Measurements from ENCODE around the gene TBC1D22A.

DNA sequence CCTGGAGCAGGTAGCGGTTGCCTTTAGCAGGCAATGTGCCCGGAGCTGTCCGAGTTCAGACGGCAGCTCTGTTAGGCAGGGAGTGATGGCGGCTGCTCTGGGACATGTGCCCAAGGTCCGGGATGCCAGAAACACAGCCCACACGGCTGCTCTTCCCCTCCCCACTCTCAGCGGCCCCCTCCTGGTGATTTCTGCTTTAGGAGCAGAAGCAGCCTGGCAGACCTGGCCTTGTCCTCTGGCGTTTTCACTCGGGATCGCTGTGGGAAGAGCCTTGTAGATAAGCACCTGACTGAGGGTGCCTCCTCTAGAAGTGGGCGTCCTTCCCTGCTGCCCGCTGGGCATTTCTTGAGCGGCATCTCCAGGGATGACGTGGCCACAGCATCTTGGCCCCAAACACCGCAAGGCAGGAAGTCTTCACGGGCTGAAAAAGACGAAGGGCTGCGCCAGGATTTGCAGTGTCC, 392.2 kb downstream of the TBC1D22A start:
- TF ChIP-seq, protein P1, sequence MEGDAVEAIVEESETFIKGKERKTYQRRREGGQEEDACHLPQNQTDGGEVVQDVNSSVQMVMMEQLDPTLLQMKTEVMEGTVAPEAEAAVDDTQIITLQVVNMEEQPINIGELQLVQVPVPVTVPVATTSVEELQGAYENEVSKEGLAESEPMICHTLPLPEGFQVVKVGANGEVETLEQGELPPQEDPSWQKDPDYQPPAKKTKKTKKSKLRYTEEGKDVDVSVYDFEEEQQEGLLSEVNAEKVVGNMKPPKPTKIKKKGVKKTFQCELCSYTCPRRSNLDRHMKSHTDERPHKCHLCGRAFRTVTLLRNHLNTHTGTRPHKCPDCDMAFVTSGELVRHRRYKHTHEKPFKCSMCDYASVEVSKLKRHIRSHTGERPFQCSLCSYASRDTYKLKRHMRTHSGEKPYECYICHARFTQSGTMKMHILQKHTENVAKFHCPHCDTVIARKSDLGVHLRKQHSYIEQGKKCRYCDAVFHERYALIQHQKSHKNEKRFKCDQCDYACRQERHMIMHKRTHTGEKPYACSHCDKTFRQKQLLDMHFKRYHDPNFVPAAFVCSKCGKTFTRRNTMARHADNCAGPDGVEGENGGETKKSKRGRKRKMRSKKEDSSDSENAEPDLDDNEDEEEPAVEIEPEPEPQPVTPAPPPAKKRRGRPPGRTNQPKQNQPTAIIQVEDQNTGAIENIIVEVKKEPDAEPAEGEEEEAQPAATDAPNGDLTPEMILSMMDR (IDR thresholded peaks at IDR 0.05; ENCODE audit: low read depth, low read length, missing input control), result no peak
- TF ChIP-seq, protein P2, sequence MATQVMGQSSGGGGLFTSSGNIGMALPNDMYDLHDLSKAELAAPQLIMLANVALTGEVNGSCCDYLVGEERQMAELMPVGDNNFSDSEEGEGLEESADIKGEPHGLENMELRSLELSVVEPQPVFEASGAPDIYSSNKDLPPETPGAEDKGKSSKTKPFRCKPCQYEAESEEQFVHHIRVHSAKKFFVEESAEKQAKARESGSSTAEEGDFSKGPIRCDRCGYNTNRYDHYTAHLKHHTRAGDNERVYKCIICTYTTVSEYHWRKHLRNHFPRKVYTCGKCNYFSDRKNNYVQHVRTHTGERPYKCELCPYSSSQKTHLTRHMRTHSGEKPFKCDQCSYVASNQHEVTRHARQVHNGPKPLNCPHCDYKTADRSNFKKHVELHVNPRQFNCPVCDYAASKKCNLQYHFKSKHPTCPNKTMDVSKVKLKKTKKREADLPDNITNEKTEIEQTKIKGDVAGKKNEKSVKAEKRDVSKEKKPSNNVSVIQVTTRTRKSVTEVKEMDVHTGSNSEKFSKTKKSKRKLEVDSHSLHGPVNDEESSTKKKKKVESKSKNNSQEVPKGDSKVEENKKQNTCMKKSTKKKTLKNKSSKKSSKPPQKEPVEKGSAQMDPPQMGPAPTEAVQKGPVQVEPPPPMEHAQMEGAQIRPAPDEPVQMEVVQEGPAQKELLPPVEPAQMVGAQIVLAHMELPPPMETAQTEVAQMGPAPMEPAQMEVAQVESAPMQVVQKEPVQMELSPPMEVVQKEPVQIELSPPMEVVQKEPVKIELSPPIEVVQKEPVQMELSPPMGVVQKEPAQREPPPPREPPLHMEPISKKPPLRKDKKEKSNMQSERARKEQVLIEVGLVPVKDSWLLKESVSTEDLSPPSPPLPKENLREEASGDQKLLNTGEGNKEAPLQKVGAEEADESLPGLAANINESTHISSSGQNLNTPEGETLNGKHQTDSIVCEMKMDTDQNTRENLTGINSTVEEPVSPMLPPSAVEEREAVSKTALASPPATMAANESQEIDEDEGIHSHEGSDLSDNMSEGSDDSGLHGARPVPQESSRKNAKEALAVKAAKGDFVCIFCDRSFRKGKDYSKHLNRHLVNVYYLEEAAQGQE (IDR thresholded peaks at IDR 0.05), result no peak
- no peak for TF ChIP-seq GABPA (IDR thresholded peaks at IDR 0.05 in 1 of 2, conservative IDR thresholded peaks at IDR 0.05 in 1 of 2)
